GM23248 (cell line): Measurements from ENCODE around the gene CELA2B. TPM values are rescaled to one million over a fixed set of nuclear protein-coding genes. Genes with fewer than 3 reads are reported as not detected.

Experiments used
- DNase-seq: peaks from one replicate; pipeline ENCODE4 v3.0.0-alpha.2; 2015
- H2AFZ ChIP-seq: fragments of 200-600 bp; sonication (generic); 2 replicates; pipeline ENCODE4 v1.6.1; 2016; ENCODE audit warnings: antibody characterized with exemption
- H3F3A ChIP-seq: fragments of 200-600 bp; sonication (generic); 2 replicates; pipeline ENCODE4 v1.6.1; 2016; ENCODE audit warnings: mild to moderate bottlenecking, antibody characterized with exemption, mixed run types; ENCODE audit not compliant: insufficient read depth
- H3K27ac ChIP-seq: fragments of 200-600 bp; sonication (generic); 2 replicates; pipeline ENCODE4 v1.5.1; 2016; ENCODE audit warnings: mild to moderate bottlenecking
- H3K27me3 ChIP-seq: fragments of 200-600 bp; sonication (generic); replicated peaks from 2 replicates; pipeline ENCODE4 v1.6.1; 2016; ENCODE audit warnings: mild to moderate bottlenecking; ENCODE audit not compliant: insufficient read depth
- H3K36me3 ChIP-seq: fragments of 200-600 bp; sonication (generic); 2 replicates; pipeline ENCODE4 v1.6.1; 2016; ENCODE audit warnings: low read depth, mild to moderate bottlenecking
- H3K4me1 ChIP-seq: fragments of 200-600 bp; sonication (generic); 2 replicates; pipeline ENCODE4 v1.6.1; 2016; ENCODE audit warnings: mild to moderate bottlenecking; ENCODE audit not compliant: insufficient read depth
- H3K4me2 ChIP-seq: fragments of 200-600 bp; sonication (generic); one replicate; pipeline ENCODE4 v1.6.1; 2016; ENCODE audit warnings: mild to moderate bottlenecking; ENCODE audit not compliant: unreplicated experiment
- H3K4me3 ChIP-seq: fragments of 200-600 bp; sonication (generic); 2 replicates; pipeline ENCODE4 v1.5.1; 2016; ENCODE audit warnings: mild to moderate bottlenecking
- H3K79me2 ChIP-seq: fragments of 200-600 bp; sonication (generic); 2 replicates; pipeline ENCODE4 v1.6.1; 2016; ENCODE audit warnings: mild to moderate bottlenecking; ENCODE audit not compliant: insufficient read depth
- H3K9ac ChIP-seq: fragments of 200-600 bp; sonication (generic); 2 replicates; pipeline ENCODE4 v1.6.1; 2016; ENCODE audit warnings: mild to moderate bottlenecking
- H3K9me2 ChIP-seq: fragments of 200-600 bp; sonication (generic); 2 replicates; pipeline ENCODE4 v1.6.1; 2016; ENCODE audit warnings: mixed run types, mild to moderate bottlenecking, moderate library complexity; ENCODE audit not compliant: insufficient read depth
- H3K9me3 ChIP-seq: fragments of 200-600 bp; sonication (generic); one replicate; pipeline ENCODE4 v1.6.1; 2017; ENCODE audit warnings: low read depth
- H4K20me1 ChIP-seq: fragments of 200-600 bp; sonication (generic); 2 replicates; pipeline ENCODE4 v1.6.0; 2016; ENCODE audit not compliant: insufficient read depth
- EZH2 ChIP-seq: fragments of 200-600 bp; sonication (generic); IDR thresholded peaks from 2 replicates; pipeline ENCODE4 v1.6.1; 2018; ENCODE audit warnings: antibody characterized with exemption, mild to moderate bottlenecking; ENCODE audit not compliant: insufficient read depth, poor library complexity, severe bottlenecking
- EZH2phosphoT487 ChIP-seq: fragments of 200-600 bp; sonication (generic); IDR thresholded peaks from 2 replicates; pipeline ENCODE4 v1.6.1; 2018; ENCODE audit warnings: antibody characterized with exemption, moderate library complexity, mild to moderate bottlenecking, low read depth; ENCODE audit not compliant: insufficient read depth
- WGBS, 2 experiments: methylation state at CpG; one replicate each; pipeline ENCODE4 v1.1.6; 2015 to 2017; ENCODE audit warnings: low lambda C conversion rate in 2 of 2, low coverage in 1 of 2; ENCODE audit errors: missing lambda C conversion rate in 2 of 2; 5-methylcytosine and 5-hydroxymethylcytosine counted together
- in situ Hi-C: fragments of 300-500 bp; cut with MboI; formaldehyde crosslinking; loops from 2 replicates; pipeline ENCODE4 v1.15.0; 2020
- polyA plus RNA-seq: library from polyadenylated mRNA; unstranded; fragments of >200 nt; fragmentation: Nextera tagmentation; extraction: Ambion mirVana; gene quantifications from 2 replicates; pipeline ENCODE4 v1.2.1, GENCODE V29; 2016
- total RNA-seq: library from RNA; depleted of rRNA; stranded (reverse); fragments of >200 nt; shearing (Covaris generic); gene quantifications from 2 replicates; pipeline ENCODE4 v1.2.3, GENCODE V29; 2014

The CELA2B gene
- total and polyA plus RNA-seq, 2 experiments from 2014 or later = not detected

DNA sequence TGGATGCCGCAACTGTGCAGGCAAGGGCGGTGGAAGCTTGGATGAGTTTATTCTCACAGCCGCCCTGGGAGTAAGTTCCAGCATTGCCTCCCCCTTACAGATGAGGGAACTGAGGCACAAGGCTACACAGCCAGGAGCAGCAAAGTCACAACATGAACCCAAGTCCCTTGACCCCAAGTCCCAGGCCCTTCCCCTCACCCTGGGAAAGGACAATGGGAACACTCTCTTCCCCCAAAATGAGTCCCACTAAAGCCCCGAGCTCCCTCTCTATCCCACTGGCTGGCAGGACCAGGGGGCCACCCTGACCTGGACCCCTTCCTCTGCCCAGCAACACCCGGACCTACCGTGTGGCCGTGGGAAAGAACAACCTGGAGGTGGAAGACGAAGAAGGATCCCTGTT, 33.8 kb upstream of the CELA2B start:
- 76 to 77% methylated on average over 8 of the region's 8 CpGs for WGBS, 2 experiments
- Histone ChIP-seq H3K79me2 (no peaks in the 10 kb centered on the region), H3K9me2 (no peaks in the 10 kb centered on the region), H3F3A (no peaks in the 10 kb centered on the region), H3K9me3 (no peaks in the 10 kb centered on the region), H3K27ac (no peak overlapping the region), H3K36me3 (no peaks in the 10 kb centered on the region), H2AFZ (no peak overlapping the region), H3K9ac (no peak overlapping the region), H3K4me1 (no peaks in the 10 kb centered on the region), H3K27me3 (no peaks in the 10 kb centered on the region), H3K4me2 (no peak overlapping the region), H4K20me1 (no peaks in the 10 kb centered on the region), H3K4me3 (no peak overlapping the region)
- in situ Hi-C loops = loop anchor here (25.0 kb wide), 1 partner anchor 305 kb away; no protein-coding TSS in a partner anchor
- DNase-seq = no peak
- TF ChIP-seq EZH2phosphoT487 = no peak

DNA sequence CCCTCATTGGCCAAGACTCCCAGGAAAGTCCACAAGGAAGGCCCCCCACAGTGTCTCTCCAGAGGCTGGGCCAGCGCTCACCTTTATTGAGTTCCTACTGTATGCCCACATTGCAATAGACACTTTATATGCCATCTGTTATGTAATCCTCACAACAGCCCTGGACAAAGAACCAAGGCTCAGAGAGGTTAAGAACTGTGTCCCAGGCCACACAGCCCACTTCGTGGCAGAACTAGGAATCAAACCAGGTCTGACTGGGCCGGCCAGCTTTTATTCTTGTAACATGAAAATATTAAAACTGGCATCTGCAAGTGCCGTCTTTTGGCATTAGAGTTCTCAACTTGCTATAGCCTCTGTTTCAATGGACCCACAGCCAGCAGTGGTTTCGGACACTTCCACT, 33.1 kb upstream of the CELA2B start:
- Histone ChIP-seq H3K36me3 (no peaks in the 10 kb centered on the region), H3K4me2 (no peak overlapping the region), H3K79me2 (no peaks in the 10 kb centered on the region), H2AFZ (no peak overlapping the region), H3K4me1 (no peaks in the 10 kb centered on the region), H3K9ac (no peak overlapping the region), H3F3A (no peaks in the 10 kb centered on the region), H3K27me3 (no peaks in the 10 kb centered on the region), H3K4me3 (no peak overlapping the region), H3K9me3 (no peaks in the 10 kb centered on the region), H3K27ac (no peak overlapping the region), H4K20me1 (no peaks in the 10 kb centered on the region), H3K9me2 (no peaks in the 10 kb centered on the region)
- no peak for TF ChIP-seq EZH2phosphoT487
- no peak for TF ChIP-seq EZH2
- no peak for DNase-seq
- in situ Hi-C loops = loop anchor here (25.0 kb wide), 1 partner anchor 305 kb away; no protein-coding TSS in a partner anchor
- 70 to 72% methylated on average over 5 of the region's 5 CpGs for WGBS, 2 experiments

DNA sequence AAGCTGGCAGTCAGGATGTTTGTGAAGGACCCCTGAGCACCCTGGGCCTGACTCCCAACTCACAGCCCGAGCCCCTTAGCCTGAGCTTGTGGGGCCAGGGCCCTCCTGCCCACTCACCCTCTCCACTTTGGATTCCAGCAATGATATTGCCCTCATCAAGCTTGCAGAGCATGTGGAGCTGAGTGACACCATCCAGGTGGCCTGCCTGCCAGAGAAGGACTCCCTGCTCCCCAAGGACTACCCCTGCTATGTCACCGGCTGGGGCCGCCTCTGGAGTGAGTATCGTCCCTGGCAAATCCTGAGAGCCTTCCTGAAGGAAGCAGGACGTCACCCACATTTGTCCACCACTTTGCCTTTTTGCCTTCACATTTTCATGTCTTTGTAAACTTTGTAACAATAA, 32.6 kb upstream of the CELA2B start:
- 69 to 73% methylated on average over 5 of the region's 5 CpGs for WGBS, 2 experiments
- no peak for DNase-seq

DNA sequence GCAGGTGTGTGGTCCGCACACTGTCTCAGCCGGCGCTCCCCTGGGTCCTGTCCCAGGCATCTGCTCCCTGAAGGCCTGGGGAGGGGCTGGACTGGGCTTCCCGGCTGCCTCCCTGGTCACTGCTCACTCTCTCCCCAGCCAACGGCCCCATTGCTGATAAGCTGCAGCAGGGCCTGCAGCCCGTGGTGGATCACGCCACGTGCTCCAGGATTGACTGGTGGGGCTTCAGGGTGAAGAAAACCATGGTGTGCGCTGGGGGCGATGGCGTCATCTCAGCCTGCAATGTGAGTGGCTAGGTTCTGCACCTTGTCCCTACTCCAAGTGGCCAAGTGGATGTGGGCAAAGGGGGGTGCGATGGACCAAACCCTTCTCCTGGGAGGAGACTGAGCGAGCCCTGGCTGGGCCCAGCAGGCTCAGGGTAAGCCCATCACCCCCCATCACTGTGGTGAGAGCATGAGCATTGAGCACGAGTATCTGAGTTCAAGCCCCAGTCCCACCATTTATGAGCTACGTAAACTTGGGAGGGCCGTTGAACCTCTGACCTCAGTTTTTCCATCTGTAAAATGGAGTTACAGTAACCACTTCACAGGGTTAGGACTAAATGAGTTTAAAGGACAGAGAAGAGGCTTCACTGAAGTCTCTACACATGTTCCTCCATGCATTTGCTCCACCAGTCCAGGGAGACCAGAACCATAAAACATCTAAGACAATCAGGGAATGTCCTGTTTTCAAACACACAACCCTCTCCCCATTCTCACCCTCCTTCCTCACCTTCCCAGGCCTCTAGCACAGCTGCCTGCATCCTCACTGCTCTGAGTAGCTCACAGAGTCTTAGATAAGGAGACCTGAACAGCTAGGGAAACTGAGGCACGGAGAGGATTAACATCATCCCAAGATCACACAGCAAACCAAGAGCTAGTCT, 31.2 kb upstream of the CELA2B start:
- no peak overlapping the region for H3K27ac ChIP-seq
- 87 to 89% methylated on average over 15 to 17 of the region's 17 CpGs for WGBS, 2 experiments
- H3K9ac ChIP-seq = no peak overlapping the region
- no peak overlapping the region for H3K4me2 ChIP-seq
- no peaks in the 10 kb centered on the region for H3K9me2 ChIP-seq
- no peaks in the 10 kb centered on the region for H4K20me1 ChIP-seq
- H3K79me2 ChIP-seq = no peaks in the 10 kb centered on the region
- no peaks in the 10 kb centered on the region for H3K4me1 ChIP-seq
- H3K36me3 ChIP-seq = no peaks in the 10 kb centered on the region
- in situ Hi-C loops = loop anchor here (25.0 kb wide), 1 partner anchor 307 kb away; no protein-coding TSS in a partner anchor
- no peak overlapping the region for H3K4me3 ChIP-seq
- H3K27me3 ChIP-seq = no peaks in the 10 kb centered on the region
- H2AFZ ChIP-seq = no peak overlapping the region
- DNase-seq = no peak
- no peaks in the 10 kb centered on the region for H3K9me3 ChIP-seq
- no peaks in the 10 kb centered on the region for H3F3A ChIP-seq
- TF ChIP-seq EZH2 = no peak
- no peak for TF ChIP-seq EZH2phosphoT487

More for the DNA sequence above, 32.6 kb upstream of the CELA2B start:
- in situ Hi-C loops = loop anchor here (25.0 kb wide), 1 partner anchor 306 kb away; no protein-coding TSS in a partner anchor
- no peaks in the 10 kb centered on the region for H3K36me3 ChIP-seq
- H3K9me2 ChIP-seq = no peaks in the 10 kb centered on the region
- H3K4me3 ChIP-seq = no peak overlapping the region
- no peaks in the 10 kb centered on the region for H3K9me3 ChIP-seq
- no peaks in the 10 kb centered on the region for H3K27me3 ChIP-seq
- H3K4me1 ChIP-seq = no peaks in the 10 kb centered on the region
- H3K27ac ChIP-seq = no peak overlapping the region
- no peak overlapping the region for H3K4me2 ChIP-seq
- no peak for TF ChIP-seq EZH2
- TF ChIP-seq EZH2phosphoT487 = no peak
- H2AFZ ChIP-seq = no peak overlapping the region
- no peak overlapping the region for H3K9ac ChIP-seq
- no peaks in the 10 kb centered on the region for H3F3A ChIP-seq
- no peaks in the 10 kb centered on the region for H4K20me1 ChIP-seq
- H3K79me2 ChIP-seq = no peaks in the 10 kb centered on the region
